ENCODE measurements around the gene LRRC74B. TPM values are rescaled to one million over a fixed set of nuclear protein-coding genes. Genes with fewer than 3 reads are reported as not detected.
A peak's percentile ranks its signal among the peaks of the same experiment; 100 is the strongest.
"Not testable (repeated sequence)": the region's sequence is repeated elsewhere in the genome, so short reads cannot be mapped to it uniquely, and the experiment has no call there.

The LRRC74B gene, protein sequence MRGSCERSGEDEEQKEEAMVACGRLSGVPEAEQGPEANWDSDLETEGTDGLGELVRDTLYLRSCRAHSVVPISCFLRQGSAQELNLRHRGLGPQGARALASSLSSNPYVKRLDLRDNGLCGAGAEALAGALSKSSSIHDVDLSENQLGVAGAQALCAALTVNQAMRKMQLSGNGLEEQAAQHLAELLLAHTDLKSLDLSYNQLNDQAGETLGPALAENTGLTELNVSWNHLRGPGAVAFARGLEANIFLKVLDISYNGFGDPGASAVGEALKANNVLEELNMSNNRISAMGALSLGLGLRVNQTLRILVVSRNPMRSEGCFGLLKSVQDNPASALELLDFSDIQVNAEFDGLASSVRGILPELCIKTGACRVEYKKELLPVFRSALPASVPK
- total RNA-seq: not detected

DNA sequence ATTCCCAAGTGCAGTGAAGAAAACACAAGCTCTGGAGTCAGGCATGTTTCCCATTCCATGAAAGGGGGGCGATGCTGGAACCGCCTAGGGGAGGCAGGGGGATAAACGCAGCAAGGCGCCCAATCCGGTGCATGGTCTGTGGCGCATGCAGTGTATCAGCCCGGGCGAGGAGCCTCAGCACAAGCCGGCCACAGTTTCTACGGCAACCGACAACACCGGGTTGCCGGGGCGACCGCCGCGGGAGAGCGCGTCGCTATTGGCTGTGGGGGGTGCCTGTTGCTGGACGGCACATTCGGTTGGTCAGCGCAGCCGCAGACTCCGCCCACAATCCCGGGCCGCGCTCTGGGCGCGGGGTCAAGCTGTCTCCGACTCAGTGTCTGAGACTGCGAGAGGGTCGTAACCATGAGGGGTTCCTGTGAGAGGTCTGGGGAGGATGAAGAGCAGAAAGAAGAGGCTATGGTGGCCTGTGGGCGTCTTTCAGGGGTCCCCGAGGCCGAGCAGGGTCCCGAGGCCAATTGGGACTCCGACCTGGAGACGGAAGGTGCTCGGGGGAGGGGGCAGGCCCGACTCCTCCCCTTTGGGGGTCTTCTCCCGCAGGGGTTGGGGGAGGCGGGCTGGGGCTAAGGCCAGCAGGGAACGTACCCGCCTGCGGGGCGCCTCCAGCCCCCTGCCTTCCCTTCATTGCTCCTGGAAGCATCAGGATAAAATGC is at the start of gene LRRC74B:
LRRC74B (plus strand) TSS at position 362 of the 710 bp plus-strand sequence; CDS start at position 403, 41 bp downstream.
- DNase-seq (ENCODE audit: low spot score in 2 of 2) (peak; percentile 61 to 79), ATAC-seq (peak; percentile 92 to 99)
- H3K36me3 Mint-ChIP-seq: no peaks in the 10 kb centered on the region
- peak within 1 kb of the TSS; percentile 11 to 95 for H3K27ac Mint-ChIP-seq
- H3K9me3 Mint-ChIP-seq: no peaks in the 10 kb centered on the region

DNA sequence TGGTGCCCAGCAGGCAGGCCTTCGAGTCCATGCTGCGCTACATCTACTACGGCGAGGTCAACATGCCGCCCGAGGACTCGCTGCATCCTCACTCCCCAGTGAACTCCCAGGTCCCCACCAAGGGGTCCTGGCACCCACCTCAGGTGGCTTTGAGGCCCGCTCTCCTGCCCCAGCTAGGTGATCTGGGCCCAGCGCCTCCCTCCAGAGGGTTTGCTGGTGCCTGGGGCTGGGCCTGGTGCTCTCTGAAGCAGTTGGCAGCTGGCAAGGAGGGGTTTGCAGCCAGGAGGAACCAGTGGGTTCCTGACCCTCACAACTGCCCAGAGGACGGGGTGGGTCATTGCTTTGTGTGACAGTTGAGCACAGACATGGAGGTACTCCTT is 49.7 kb upstream of the LRRC74B start:
- Mint-ChIP-seq H3K36me3 (peaks cover 0 to 10% of the 10 kb centered on the region in 2 donors), H3K9me3 (no peaks in the 10 kb centered on the region), H3K27ac (peak overlapping the region in 1 of 2 donors; percentile 39)
- ATAC-seq: no peak
- DNase-seq (ENCODE audit: low spot score in 2 of 2): no peak

DNA sequence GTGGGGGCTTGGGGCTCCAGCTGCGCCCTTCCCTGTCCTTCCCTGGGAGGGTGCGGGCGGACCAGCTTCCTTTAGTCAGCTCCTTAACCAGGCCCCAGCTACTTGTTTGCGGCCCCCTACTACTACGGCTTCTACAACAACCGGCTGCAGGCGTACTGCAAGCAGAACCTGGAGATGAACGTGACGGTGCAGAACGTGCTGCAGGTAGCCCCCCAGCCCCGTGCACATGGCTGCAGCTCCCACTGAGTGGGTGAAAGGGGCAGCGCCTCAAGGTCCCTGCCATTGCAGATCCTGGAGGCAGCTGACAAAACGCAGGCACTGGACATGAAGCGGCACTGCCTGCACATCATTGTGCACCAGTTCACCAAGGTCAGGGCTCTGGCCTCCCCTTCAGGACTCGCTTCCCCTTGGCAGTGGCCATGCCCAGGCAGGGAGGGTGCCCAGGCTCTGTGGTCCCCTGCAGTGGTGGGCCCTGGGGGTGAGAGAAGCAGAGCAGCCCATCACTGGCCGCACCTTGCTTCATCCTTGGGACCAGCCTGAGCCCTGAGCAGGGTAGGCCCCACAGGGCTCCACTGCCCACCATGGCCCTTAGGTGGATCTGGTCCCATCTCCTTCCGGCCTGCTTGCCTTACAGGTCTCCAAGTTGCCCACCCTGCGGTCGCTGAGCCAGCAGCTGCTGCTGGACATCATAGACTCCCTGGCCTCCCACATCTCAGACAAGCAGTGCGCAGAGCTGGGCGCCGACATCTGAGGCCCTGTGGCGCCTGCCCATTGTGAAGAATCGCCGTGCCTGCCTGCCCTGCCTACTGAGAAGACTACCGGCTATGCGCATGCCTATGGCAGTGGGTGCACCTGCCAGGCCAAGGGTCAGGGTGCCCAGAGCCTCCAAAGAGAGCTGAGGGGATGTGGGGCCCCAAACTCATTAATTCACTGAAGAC is 48.9 kb upstream of the LRRC74B start:
- ATAC-seq (no peak), DNase-seq (ENCODE audit: low spot score in 2 of 2) (no peak)
- Mint-ChIP-seq H3K9me3 (no peaks in the 10 kb centered on the region), H3K27ac (peak overlapping the region in 1 of 2 donors; percentile 64), H3K36me3 (peaks cover 5 to 17% of the 10 kb centered on the region in 2 donors)

DNA sequence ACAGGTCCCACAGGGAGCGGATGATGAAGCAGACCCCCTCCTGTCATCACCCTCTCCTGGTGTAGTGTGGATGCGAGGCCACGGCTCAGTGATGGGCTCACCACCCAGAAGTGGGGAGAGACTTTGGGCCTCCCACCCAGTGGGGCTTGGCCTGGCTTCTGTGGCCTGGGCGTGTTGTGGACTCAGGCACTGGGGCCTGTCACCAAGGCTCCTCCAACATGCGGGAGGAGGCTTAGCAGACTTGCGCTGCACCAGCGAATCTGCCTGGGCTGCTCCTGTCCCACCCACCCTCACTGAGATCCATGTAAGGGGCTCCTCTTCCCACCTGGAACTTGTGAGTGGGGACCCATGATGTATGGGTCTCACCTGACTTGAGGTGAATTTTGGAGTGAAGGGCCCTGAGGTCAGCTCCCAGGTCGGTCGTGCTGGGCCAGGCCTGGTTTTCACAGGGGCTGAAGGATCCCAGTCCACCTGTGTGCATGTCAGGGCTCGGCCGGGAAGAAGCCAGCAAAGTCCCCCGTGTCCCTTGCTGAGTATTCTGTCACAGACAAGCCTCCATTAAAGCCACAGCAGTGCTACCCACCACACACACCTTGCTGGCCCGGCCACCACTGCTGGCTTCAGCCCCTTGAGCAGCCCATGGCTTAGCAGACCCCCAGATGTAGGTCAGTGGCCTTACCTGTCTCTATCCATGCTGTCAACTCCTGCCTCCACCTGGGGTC is 48.0 kb upstream of the LRRC74B start:
- peaks cover 5 to 18% of the 10 kb centered on the region in 2 donors for H3K36me3 Mint-ChIP-seq
- no peaks in the 10 kb centered on the region for H3K9me3 Mint-ChIP-seq
- DNase-seq (ENCODE audit: low spot score in 2 of 2): no peak
- H3K27ac Mint-ChIP-seq: peak overlapping the region; percentile 64 to 89
- ATAC-seq: no peak

DNA sequence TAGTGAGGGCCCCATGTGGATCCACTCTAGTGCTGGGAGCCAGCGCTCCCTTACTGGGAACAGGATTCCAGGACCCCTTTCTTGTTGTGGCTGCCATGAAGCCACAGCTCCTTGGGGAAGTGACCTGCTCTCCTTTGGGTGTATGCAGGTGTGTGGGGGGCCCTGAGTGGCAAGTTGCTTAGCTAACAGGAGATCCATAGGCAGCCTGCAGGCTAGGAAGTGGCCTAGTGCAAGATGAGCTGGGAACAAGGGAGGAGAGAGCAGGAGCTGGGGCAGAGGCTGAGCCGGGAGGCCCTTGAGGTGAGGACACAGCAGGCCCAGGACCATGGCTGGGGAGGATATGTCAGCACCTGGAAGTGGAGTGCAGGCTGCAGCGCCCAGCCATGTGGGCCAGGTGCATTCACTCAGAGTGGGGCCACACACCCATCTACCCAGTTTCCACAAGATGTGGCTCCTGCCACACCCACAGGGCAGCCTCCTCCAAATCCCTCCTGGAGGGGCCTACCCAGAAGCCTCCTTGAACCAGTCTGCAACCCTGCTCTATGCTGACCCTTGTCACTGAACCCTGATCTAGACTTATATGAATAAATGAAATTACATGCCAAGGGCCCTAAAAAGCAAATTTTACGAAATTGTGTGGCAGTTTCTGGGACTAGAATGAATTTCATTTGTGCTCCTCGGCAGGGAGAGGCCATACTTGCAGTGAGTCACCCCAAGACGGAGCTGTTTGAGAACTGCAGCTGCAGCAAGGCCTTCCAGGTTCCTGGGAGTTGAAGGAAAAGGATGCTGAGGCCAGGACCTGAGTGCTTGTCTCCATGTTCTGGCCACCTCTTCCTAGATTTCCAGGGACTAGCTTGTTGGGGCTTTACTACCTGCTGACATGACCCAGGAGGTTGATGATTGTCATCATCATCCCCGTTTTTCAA is 47.1 kb upstream of the LRRC74B start:
- Mint-ChIP-seq H3K27ac (peak overlapping the region in 1 of 2 donors; percentile 89), H3K36me3 (peaks cover 5 to 24% of the 10 kb centered on the region in 2 donors), H3K9me3 (no peaks in the 10 kb centered on the region)
- DNase-seq (ENCODE audit: low spot score in 2 of 2) (no peak), ATAC-seq (no peak)

DNA sequence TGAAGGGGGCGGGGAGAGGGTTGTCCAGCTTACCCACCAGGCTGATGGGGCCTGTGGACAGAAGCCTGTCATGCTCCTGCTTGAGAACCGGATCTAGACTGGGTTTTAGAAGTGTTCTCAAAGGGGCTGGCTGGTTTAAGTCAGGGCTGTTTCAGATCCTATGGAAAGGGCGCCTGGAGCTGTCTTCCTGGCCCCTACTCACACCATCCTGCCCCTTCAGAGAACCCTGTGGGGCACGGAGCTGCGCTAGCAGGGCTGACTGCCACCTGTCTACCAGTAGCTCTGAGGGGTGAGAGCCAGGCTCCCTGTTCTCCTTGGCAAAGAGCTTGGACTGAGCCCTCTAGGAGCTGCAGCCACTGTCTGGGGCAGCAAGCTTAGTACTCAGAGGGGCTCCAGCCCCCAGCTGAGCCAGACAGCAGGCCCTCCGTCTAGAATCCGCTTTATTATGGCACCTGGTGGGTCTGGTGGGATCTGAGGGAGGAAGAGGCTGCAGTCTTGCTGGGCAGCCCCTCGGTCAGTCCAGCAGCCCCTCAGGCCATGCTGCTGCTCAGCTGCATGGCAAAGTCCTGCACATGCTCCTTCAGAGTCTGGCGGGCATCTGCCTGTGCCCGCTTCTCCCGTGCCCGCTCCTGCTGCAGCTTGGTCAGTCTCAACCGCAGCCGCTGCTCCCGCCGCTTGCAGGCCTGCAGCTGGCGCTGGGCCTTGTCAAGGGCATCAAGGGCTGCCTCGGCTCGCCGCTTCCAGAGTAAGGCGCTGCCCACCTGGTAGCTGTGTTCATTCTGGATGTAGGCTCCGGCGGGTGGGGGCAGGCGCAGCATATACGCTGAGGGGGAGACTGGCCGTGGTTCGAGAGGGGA is 46.2 kb upstream of the LRRC74B start:
- Mint-ChIP-seq H3K9me3 (no peaks in the 10 kb centered on the region), H3K27ac (peak overlapping the region; percentile 74 to 100), H3K36me3 (peaks cover 5 to 24% of the 10 kb centered on the region in 2 donors)
- ATAC-seq: no peak
- DNase-seq (ENCODE audit: low spot score in 2 of 2): no peak

DNA sequence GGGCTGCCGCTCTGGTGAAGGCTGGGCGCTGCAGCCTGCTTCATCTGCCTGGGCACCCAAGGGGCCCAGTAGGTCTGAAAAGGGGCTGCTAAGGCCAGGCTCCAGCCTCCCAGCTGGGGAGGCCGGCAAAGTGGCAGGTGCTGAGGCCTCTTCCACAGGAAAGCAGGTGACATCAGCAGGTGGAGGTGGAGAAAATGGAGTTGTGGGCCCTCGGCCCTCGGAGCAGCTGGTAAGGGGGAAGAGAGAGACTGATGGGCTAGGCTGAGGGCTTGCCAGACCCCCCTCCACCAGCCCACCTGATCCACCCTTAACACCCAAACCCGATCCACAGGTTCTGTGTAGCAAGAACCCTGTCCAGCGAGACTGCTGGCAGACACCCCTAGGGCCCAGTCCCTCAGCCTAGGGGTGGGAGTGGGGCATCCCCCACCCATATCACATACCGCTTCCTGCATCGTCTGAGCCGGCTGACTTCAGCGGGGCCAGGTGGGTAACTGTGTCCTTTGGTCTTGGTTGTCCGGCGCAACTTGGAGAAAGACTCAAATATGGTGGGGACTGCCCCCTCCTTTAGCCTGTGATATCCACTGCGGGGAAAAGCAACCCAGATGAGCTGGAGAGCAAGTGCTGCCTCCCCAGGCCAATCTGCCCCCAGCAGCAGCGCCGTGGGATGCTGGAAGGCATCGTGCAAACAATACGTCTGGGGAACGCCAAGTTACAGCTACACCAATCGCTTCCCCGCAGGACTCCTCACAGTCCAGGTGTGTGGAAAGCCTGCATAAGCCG is 45.3 kb upstream of the LRRC74B start:
- Mint-ChIP-seq H3K27ac (peak overlapping the region; percentile 99 to 100), H3K36me3 (peaks cover 5 to 24% of the 10 kb centered on the region in 2 donors), H3K9me3 (no peaks in the 10 kb centered on the region)
- no peak for ATAC-seq
- no peak for DNase-seq (ENCODE audit: low spot score in 2 of 2)

DNA sequence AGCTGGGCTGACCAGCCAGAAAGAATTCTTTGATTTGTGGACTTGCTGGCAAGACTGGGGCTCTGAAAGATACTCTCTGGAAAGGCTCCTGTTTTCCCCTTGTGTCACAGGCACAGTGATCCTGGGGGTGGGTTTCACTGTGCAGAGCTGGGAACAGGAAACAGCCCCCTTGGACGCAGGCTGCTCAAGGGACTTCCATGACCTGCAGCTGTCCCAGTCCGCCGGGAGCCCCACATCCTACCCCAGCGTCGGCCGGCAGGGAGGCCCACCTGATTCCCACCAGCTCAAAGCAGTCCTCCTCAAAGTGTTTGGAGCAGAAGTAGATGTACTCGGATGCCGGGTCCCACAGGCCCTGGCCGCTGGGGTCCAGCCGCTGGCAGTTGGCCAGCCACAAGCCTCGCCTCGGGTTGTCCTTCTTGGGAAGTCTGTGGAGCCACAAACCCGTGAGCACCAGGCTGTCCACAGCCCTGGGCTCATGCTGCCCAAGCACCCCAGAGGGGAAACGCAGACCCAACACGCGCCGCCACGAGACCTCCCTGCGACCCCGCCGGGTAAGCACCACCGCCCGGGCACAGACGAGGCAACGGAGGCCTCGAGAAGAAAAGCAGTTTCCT is 44.7 kb upstream of the LRRC74B start:
- Mint-ChIP-seq H3K9me3 (no peaks in the 10 kb centered on the region), H3K27ac (peak overlapping the region; percentile 99 to 100), H3K36me3 (peaks cover 5 to 24% of the 10 kb centered on the region in 2 donors)
- no peak for DNase-seq (ENCODE audit: low spot score in 2 of 2)
- no peak for ATAC-seq

DNA sequence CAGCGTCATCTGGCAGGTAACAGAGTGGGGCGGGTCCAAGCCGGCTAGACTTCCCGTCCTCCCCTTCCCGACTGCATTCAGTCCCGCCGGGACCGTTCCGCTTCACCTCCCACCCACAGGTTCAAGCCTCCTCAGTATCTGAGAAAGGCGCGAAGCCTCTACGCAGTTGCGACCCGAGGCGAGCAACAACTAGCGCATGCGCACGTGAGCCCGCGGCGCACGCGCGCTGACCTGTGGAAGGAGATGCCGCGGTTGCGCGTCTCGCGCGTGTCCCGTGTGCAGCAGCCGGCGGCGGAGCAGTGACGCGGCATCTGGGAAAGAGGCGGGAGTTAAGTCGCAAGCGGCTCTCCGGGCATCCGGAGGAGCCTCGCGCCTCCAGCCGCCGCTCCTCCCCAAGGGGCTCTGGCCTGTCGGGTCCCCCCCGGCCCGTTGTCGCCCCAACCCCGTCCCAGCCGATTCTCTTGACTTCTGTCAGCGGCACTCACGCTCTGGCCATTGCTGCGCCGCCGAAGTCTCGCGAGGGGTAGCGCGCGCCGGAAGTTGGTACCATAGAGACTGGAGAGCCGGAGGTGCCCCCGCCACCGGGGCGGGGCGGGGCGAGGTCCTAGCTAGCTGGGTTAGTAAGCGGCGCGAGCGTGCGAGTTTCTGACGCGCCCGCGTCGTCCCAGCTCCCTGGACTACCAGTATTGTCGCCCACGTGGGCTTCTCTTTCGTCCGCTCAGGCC is 44.0 kb upstream of the LRRC74B start, which contains the start of gene THAP7:
THAP7 (minus strand) TSS at position 518 of the 725 bp plus-strand sequence; CDS start at position 311, 207 bp downstream.
- DNase-seq (ENCODE audit: low spot score in 2 of 2) (peak; percentile 96 to 98), ATAC-seq (peak; percentile 93 to 94)
- peaks cover 5 to 24% of the 10 kb centered on the region in 2 donors for H3K36me3 Mint-ChIP-seq
- H3K9me3 Mint-ChIP-seq: no peaks in the 10 kb centered on the region
- H3K27ac Mint-ChIP-seq: peak within 1 kb of the TSS; percentile 99 to 100

DNA sequence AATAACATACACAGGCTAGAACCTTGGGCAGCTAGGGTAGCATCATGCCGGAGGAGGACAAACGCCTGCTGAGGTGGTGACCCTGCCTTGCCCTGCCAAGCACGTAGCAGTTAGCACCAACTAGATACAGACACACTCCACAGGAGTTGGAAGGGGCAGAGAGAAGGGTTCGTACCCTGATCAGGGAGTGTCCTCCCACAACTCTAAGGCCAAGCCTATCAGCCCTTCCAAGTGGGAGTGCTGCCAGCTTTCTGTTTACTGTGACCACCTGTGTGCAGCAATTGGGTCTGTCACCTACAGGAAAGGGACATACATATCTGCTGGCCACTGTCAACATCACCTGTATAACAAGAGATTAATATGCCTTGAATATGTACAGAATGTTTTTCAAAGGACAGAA is 42.0 kb upstream of the LRRC74B start:
- no peak for DNase-seq (ENCODE audit: low spot score in 2 of 2)
- H3K9me3 Mint-ChIP-seq: no peaks in the 10 kb centered on the region
- H3K27ac Mint-ChIP-seq: peak overlapping the region; percentile 14 to 100
- peaks cover 5 to 24% of the 10 kb centered on the region in 2 donors for H3K36me3 Mint-ChIP-seq
- no peak for ATAC-seq

DNA sequence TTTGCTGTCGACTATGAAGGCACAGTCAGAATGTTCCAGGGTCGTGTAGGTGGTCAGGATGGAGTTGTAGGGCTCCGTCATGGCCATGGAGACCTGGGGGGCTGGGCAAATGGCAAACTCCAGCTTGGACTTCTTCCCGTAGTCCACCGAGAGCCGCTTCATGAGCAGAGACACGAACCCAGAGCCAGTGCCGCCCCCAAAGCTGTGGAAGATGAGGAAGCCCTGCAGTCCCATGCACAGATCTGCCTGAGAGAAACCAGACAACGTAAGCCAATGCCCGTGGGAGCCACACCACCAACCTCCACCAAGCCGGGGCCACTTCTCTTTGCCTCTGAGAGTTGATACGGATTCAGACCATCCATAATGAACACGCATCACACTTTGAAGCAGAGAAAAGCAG is 36.5 kb upstream of the LRRC74B start:
- not testable (repeated sequence) for ATAC-seq; H3K27ac Mint-ChIP-seq; H3K36me3 Mint-ChIP-seq; DNase-seq (ENCODE audit: low spot score in 2 of 2); H3K9me3 Mint-ChIP-seq

DNA sequence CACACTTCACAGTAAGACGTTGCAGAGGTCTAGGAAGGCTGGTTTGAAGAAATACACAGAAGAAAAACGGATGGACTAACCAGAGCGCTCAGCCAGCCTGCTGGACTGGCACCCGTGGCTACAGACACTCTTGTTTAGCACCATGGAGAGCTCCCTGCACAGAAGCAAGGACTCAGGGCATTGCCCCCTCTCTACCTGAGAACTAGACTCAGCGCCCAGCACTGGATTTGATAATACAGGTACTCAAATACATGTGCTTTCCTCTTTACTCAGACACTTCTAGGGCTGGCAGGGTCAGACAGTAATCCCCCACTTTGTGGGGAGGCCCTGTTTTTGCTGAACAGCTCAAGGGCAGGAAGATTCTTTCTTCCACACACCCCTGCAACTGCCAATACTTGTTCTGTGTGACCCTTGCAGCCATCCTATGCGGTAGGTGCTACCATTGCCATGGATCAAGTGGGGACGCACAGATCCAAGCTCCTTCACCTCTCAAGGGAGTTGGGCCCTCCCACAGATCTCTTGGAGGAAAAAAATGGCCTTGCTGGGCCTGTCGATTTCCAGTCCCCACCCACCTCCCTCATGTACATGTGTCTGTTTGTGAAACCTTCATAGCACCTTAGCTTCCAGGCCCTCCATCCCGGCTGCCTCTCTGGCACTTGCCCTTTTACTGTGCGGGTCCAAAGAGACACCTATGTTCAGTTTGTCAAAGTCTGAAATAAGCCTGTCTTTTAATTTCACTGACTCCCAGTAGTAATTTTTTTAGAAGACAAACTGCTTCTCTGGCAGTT is 35.9 kb upstream of the LRRC74B start:
- no peaks in the 10 kb centered on the region for H3K36me3 Mint-ChIP-seq
- peak in 1 of 2 donors; percentile 41 for DNase-seq (ENCODE audit: low spot score in 2 of 2)
- no peak overlapping the region for H3K27ac Mint-ChIP-seq
- no peak for ATAC-seq
- no peaks in the 10 kb centered on the region for H3K9me3 Mint-ChIP-seq

Data from activated naive CD4-positive, alpha-beta T cell treated with anti-CD3 and anti-CD28 coated beads, Interleukin-2, amount 50 U/mL, for 72 hours (primary cell).